Measurements from ENCODE around the gene SPATA16.

- no peak for TF ChIP-seq CTCF (conservative IDR thresholded peaks at IDR 0.05; ENCODE audit: low read length)
- no peak for TF ChIP-seq EZH2phosphoT487 (IDR thresholded peaks at IDR 0.05; ENCODE audit: borderline replicate concordance)
Measured at GRCh38 chr3:173098959-173099358, 42.1 kb downstream of the SPATA16 start.

All from Loucy (cell line).